H1 (cell line): ENCODE measurements around the gene PRPF6. TPM values are rescaled to one million over a fixed set of nuclear protein-coding genes. Genes with fewer than 3 reads are reported as not detected.

Experiments used
- CTCF ChIA-PET: fragments of 300-600 bp; sonication (Branson Sonifier 250); formaldehyde crosslinking; loops from one replicate; lab custom pipeline; 2021; ENCODE audit not compliant: partially characterized antibody; lab: Charles Lee
- POLR2A ChIA-PET: fragments of 300-600 bp; sonication (Branson Sonifier 250); formaldehyde crosslinking; loops from one replicate; lab custom pipeline; 2021; ENCODE audit warnings: inconsistent platforms; ENCODE audit not compliant: partially characterized antibody; lab: Charles Lee
- DNase-seq, 2 experiments: peaks; one replicate each; pipeline versions ENCODE4 v3.0.0 to v3.0.0-alpha.2; 2010 to 2022; ENCODE audit warnings: low spot score in 2 of 2, low read depth in 1 of 2, mixed read lengths in 1 of 2
- FAIRE-seq: peaks from 2 replicates; lab custom pipeline; 2011; peaks lifted over from hg19 to GRCh38; lab: Jason Lieb, UNC
- H2AFZ ChIP-seq: 2 replicates; pipeline ENCODE4 v1.8.1; 2012; ENCODE audit warnings: low read length, inconsistent platforms
- H2AK5ac ChIP-seq: 2 replicates; pipeline ENCODE4 v1.6.1; 2013; ENCODE audit warnings: low read depth, low read length
- H2BK120ac ChIP-seq: replicated peaks from 2 replicates; pipeline ENCODE3; 2013; ENCODE audit warnings: low read depth, low read length, inconsistent platforms
- H2BK12ac ChIP-seq: 2 replicates; pipeline ENCODE4 v1.6.1; 2013; ENCODE audit warnings: low read depth, low read length
- H2BK15ac ChIP-seq: 2 replicates; pipeline ENCODE4 v1.6.1; 2013; ENCODE audit warnings: low read length
- H2BK20ac ChIP-seq: 2 replicates; pipeline ENCODE4 v1.6.1; 2013; ENCODE audit warnings: low read length
- H2BK5ac ChIP-seq: 2 replicates; pipeline ENCODE4 v1.6.1; 2013; ENCODE audit warnings: low read depth, low read length
- H3K14ac ChIP-seq: 2 replicates; pipeline ENCODE4 v1.6.1; 2013; ENCODE audit warnings: inconsistent platforms; ENCODE audit not compliant: insufficient read length
- H3K18ac ChIP-seq: 2 replicates; pipeline ENCODE4 v1.6.1; 2013; ENCODE audit warnings: low read length; ENCODE audit errors: extremely low read depth
- H3K23ac ChIP-seq: 2 replicates; pipeline ENCODE4 v1.6.1; 2013; ENCODE audit warnings: inconsistent platforms; ENCODE audit not compliant: insufficient read length
- H3K23me2 ChIP-seq: 2 replicates; pipeline ENCODE4 v1.6.1; 2013; ENCODE audit warnings: low read depth, low read length
- H3K27ac ChIP-seq: 2 replicates; pipeline ENCODE4 v1.6.1; 2011; ENCODE audit warnings: low read depth, low read length, inconsistent platforms
- H3K27me3 ChIP-seq, 4 experiments: replicated peaks in 1 of 4; 1 replicate in 1 of 4; 2 replicates in 3 of 4; pipeline versions ENCODE4 v1.6.1 to v1.8.1; 2011 to 2013; ENCODE audit warnings: low read length in 3 of 4, mild to moderate bottlenecking in 3 of 4, inconsistent platforms in 2 of 4, mixed read lengths in 2 of 4, moderate library complexity in 1 of 4; ENCODE audit not compliant: control insufficient read depth in 3 of 4, insufficient read depth in 3 of 4; ENCODE audit errors: extremely low read depth in 1 of 4
- H3K36me3 ChIP-seq, 4 experiments: 2 replicates each; pipeline versions ENCODE4 v1.6.1 to v1.8.1; 2011 to 2013; ENCODE audit warnings: mild to moderate bottlenecking in 4 of 4, low read length in 3 of 4, moderate library complexity in 2 of 4, control low read depth in 1 of 4, inconsistent platforms in 1 of 4; ENCODE audit not compliant: insufficient read depth in 4 of 4, control insufficient read depth in 2 of 4
- H3K4ac ChIP-seq: replicated peaks from 2 replicates; pipeline ENCODE3; 2013; ENCODE audit warnings: low read length, low read depth, mixed read lengths, inconsistent platforms; ENCODE audit not compliant: insufficient read length
- H3K4me1 ChIP-seq, 4 experiments: replicated peaks in 1 of 4; 1 replicate in 1 of 4; 2 replicates in 3 of 4; pipeline versions ENCODE4 v1.6.1 to v1.8.1; 2011 to 2013; ENCODE audit warnings: low read length in 3 of 4, inconsistent platforms in 2 of 4, mixed read lengths in 1 of 4; ENCODE audit not compliant: insufficient read depth in 4 of 4, control insufficient read depth in 3 of 4
- H3K4me2 ChIP-seq, 2 experiments: 2 replicates each; pipeline versions ENCODE4 v1.6.1 to v1.8.1; 2011 to 2013; ENCODE audit warnings: low read depth in 2 of 2, low read length in 2 of 2, control low read depth in 1 of 2, inconsistent platforms in 1 of 2, mild to moderate bottlenecking in 1 of 2; ENCODE audit not compliant: insufficient read depth in 1 of 2
- H3K4me3 ChIP-seq, 4 experiments: fragments of 200-600, 300-600 bp in 1 of 4; sonication (generic), shearing (Covaris generic), sonication (Bioruptor Twin) in 1 of 4; 2 replicates each; pipeline versions ENCODE4 v1.5.1 to v1.8.1; 2011 to 2016; ENCODE audit warnings: low read length in 4 of 4, low read depth in 3 of 4, control low read depth in 2 of 4, inconsistent platforms in 2 of 4, mild to moderate bottlenecking in 2 of 4, mixed read lengths in 1 of 4, moderate library complexity in 1 of 4; ENCODE audit not compliant: insufficient read depth in 2 of 4; ENCODE audit errors: extremely low read depth in 1 of 4
- H3K56ac ChIP-seq: replicated peaks from 2 replicates; pipeline ENCODE3; 2013; ENCODE audit warnings: low read depth, mild to moderate bottlenecking, mixed read lengths, low read length, inconsistent platforms; ENCODE audit not compliant: insufficient read length
- H3K79me1 ChIP-seq: 2 replicates; pipeline ENCODE4 v1.6.1; 2013; ENCODE audit warnings: low read depth, low read length, control low read depth
- H3K79me2 ChIP-seq, 2 experiments: 2 replicates each; pipeline versions ENCODE4 v1.6.1 to v1.8.1; 2012 to 2013; ENCODE audit warnings: low read length in 2 of 2, mild to moderate bottlenecking in 2 of 2, inconsistent platforms in 1 of 2; ENCODE audit not compliant: insufficient read depth in 2 of 2, control insufficient read depth in 1 of 2
- H3K9ac ChIP-seq, 4 experiments: replicated peaks in 1 of 4; 1 replicate in 1 of 4; 2 replicates in 3 of 4; pipeline versions ENCODE4 v1.6.1 to v1.8.1; 2011 to 2013; ENCODE audit warnings: low read depth in 3 of 4, low read length in 3 of 4, control low read depth in 2 of 4, mild to moderate bottlenecking in 2 of 4, moderate library complexity in 2 of 4, inconsistent platforms in 1 of 4; ENCODE audit errors: extremely low read depth in 1 of 4
- H3K9me3 ChIP-seq, 2 experiments: 2 replicates each; pipeline versions ENCODE4 v1.6.1 to v1.8.1; 2012 to 2013; ENCODE audit warnings: mild to moderate bottlenecking in 2 of 2, moderate library complexity in 2 of 2, control low read depth in 1 of 2, inconsistent platforms in 1 of 2, low read depth in 1 of 2, low read length in 1 of 2, mixed read lengths in 1 of 2; ENCODE audit not compliant: insufficient read depth in 2 of 2
- H4K20me1 ChIP-seq, 2 experiments: replicated peaks in 1 of 2; 2 replicates each; pipeline versions ENCODE3 to v1.8.1; 2011 to 2013; ENCODE audit warnings: inconsistent platforms in 2 of 2, low read length in 2 of 2, mild to moderate bottlenecking in 1 of 2; ENCODE audit not compliant: insufficient read depth in 2 of 2, control insufficient read depth in 1 of 2
- H4K5ac ChIP-seq: 2 replicates; pipeline ENCODE4 v1.6.1; 2013; ENCODE audit warnings: low read length, low read depth, mixed read lengths, inconsistent platforms; ENCODE audit not compliant: insufficient read length
- H4K8ac ChIP-seq: 2 replicates; pipeline ENCODE4 v1.8.0; 2013; ENCODE audit warnings: mild to moderate bottlenecking, moderate library complexity, low read length, inconsistent platforms; ENCODE audit not compliant: insufficient read depth; ENCODE audit errors: extremely low read depth
- H4K91ac ChIP-seq: replicated peaks from 2 replicates; pipeline ENCODE3; 2013; ENCODE audit warnings: low read length, mixed read lengths, inconsistent platforms; ENCODE audit not compliant: insufficient read length
- BCL11A ChIP-seq, 2 experiments: IDR thresholded peaks; one replicate each; pipeline ENCODE4 v1.6.1; 2011; ENCODE audit warnings: low read depth in 2 of 2, low read length in 2 of 2, mild to moderate bottlenecking in 2 of 2
- GABPA ChIP-seq: IDR thresholded peaks from 2 replicates; pipeline ENCODE4 v1.6.1; 2011; ENCODE audit warnings: mild to moderate bottlenecking, low read length, moderate library complexity, borderline replicate concordance; ENCODE audit not compliant: insufficient read depth
- HDAC6 ChIP-seq: IDR thresholded peaks from one replicate; pipeline ENCODE4 v1.7.1; 2012; ENCODE audit warnings: low read depth, mild to moderate bottlenecking, inconsistent platforms, low read length, moderate library complexity
- JUND ChIP-seq: IDR thresholded peaks from 2 replicates; pipeline ENCODE4 v1.6.1; 2011; ENCODE audit warnings: mild to moderate bottlenecking, improper control_type of control experiment, low read length
- KDM1A ChIP-seq: fragments of 200-600, 300-600 bp; sonication (generic); IDR thresholded peaks from 2 replicates; pipeline ENCODE4 v1.7.1; 2016; ENCODE audit warnings: mild to moderate bottlenecking, low read length, borderline replicate concordance
- POLR2A ChIP-seq, 2 experiments: IDR thresholded peaks; 1 replicate in 1 of 2; 2 replicates in 1 of 2; pipeline ENCODE4 v1.6.1; 2011; ENCODE audit warnings: low read depth in 2 of 2, low read length in 2 of 2, mild to moderate bottlenecking in 2 of 2; ENCODE audit errors: control extremely low read depth in 1 of 2
- SAP30 ChIP-seq: fragments of 300-600 bp; sonication (generic); IDR thresholded peaks from 2 replicates; pipeline ENCODE4 v1.7.1; 2012; ENCODE audit warnings: low read length, moderate library complexity, mild to moderate bottlenecking, inconsistent platforms; ENCODE audit not compliant: insufficient read depth, insufficient replicate concordance
- SIX5 ChIP-seq: IDR thresholded peaks from 2 replicates; pipeline ENCODE4 v1.6.1; 2011; ENCODE audit warnings: mild to moderate bottlenecking, low read depth, low read length
- SP4 ChIP-seq: IDR thresholded peaks from 2 replicates; pipeline ENCODE4 v1.6.1; 2012; ENCODE audit warnings: low read length, inconsistent platforms
- TAF1 ChIP-seq: IDR thresholded peaks from 2 replicates; pipeline ENCODE4 v1.6.1; 2011; ENCODE audit warnings: mild to moderate bottlenecking, low read depth, low read length
- TAF7 ChIP-seq: optimal IDR thresholded peaks from 2 replicates; pipeline ENCODE3; 2011; ENCODE audit warnings: low read depth, mild to moderate bottlenecking, inconsistent platforms, low read length, moderate library complexity, borderline replicate concordance
- TEAD4 ChIP-seq: IDR thresholded peaks from 2 replicates; pipeline ENCODE4 v1.6.1; 2012; ENCODE audit warnings: low read depth, low read length, inconsistent platforms, mixed read lengths
- WGBS, 2 experiments: shearing (Covaris generic) in 1 of 2; methylation state at CpG; one replicate each; pipeline versions ENCODE4 v1.1.6 to v1.1.7; 2013 to 2015; ENCODE audit warnings: low lambda C conversion rate in 2 of 2, mixed read lengths in 2 of 2, inconsistent platforms in 1 of 2, low coverage in 1 of 2, missing lambda C conversion rate in 1 of 2; ENCODE audit not compliant: insufficient replicate concordance in 2 of 2, insufficient coverage in 1 of 2, insufficient read length in 1 of 2; ENCODE audit errors: extremely low coverage in 1 of 2, missing lambda C conversion rate in 1 of 2; 5-methylcytosine and 5-hydroxymethylcytosine counted together
- polyA plus RNA-seq, 7 experiments: library from polyadenylated mRNA; depleted of rRNA in 3 of 7; stranded (reverse) in 5 of 7; unstranded in 2 of 7; fragments of >200 nt in 5 of 7; fragments of 200-250 nt in 2 of 7; gene quantifications; 1 replicate in 5 of 7; 2 replicates in 1 of 7; 4 replicates in 1 of 7; pipeline versions ENCODE4 v1.2.1 to v1.2.3, GENCODE V29; 2011 to 2013; ENCODE audit warnings: missing spikeins in 2 of 7, mixed read lengths in 2 of 7
- total RNA-seq: library from RNA; stranded (reverse); fragmentation: NEBNext Ultra II Directional; extraction: Animal tissue kit (Norgen Biotek cat#: 25700); gene quantifications from 2 replicates; pipeline ENCODE4 v1.2.1, GENCODE V29; 2021
- TF ChIP-seq, protein P1 (sequence below), 3 experiments: IDR thresholded peaks; 1 replicate in 2 of 3; 2 replicates in 1 of 3; pipeline versions ENCODE4 v1.5.1 to v1.6.1; 2011; ENCODE audit warnings: low read length in 3 of 3, mild to moderate bottlenecking in 3 of 3, inconsistent platforms in 2 of 3, low read depth in 1 of 3, moderate library complexity in 1 of 3; ENCODE audit not compliant: insufficient read depth in 1 of 3; ENCODE audit errors: control extremely low read depth in 1 of 3

Gene PRPF6
- total and polyA plus RNA-seq, 2 of the 8 experiments (the other 6 are each of a cell fraction or from before 2014, with no cell fraction given), result 27.9 to 76.9 TPM

DNA sequence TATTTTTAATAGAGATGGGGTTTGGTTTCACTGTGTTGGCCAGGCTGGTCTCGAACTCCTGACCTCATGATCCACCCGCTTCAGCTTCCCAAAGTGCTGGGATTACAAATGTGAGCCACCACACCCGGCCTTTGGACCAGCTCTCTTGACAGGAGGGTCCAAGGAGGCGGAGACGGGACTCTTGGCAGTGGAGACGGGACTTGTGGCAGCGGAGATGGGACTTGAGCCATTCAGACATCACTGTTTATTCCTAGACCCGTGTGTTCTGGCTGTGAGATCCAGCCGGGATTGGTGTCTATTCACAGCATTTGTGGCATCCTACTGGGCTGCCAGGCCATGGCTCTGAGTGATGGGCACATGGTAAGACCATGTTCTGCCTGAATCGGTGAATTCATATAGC, 25.6 kb downstream of the PRPF6 start:
- Histone ChIP-seq H3K9me3 (no peaks in the 10 kb centered on the region), H4K8ac (no peak overlapping the region), H3K14ac (no peak overlapping the region), H4K20me1 (peaks cover 10 to 11% of the 10 kb centered on the region in 2 experiments), H2BK5ac (no peak overlapping the region), H3K9ac (no peak overlapping the region), H4K91ac (no peak overlapping the region), H2AK5ac (no peak overlapping the region), H3K4me1 (no peaks in the 10 kb centered on the region), H3K18ac (no peak overlapping the region), H3K4me2 (no peak overlapping the region), H3K36me3 (peaks cover 11 to 53% (median 26%) of the 10 kb centered on the region in 4 experiments; a peak in 7 of 8 replicates), H2BK20ac (no peak overlapping the region), H3K56ac (no peak overlapping the region), H3K23ac (no peak overlapping the region), H2BK15ac (no peak overlapping the region), H3K79me2 (peaks cover 0 to 5% of the 10 kb centered on the region in 2 experiments; a peak in 2 of 4 replicates), H3K79me1 (peaks cover 7% of the 10 kb centered on the region), H3K4ac (no peak overlapping the region), H2BK12ac (no peak overlapping the region), H3K27ac (no peak overlapping the region), H3K4me3 (no peak overlapping the region), H2BK120ac (no peak overlapping the region), H3K23me2 (no peaks in the 10 kb centered on the region), H4K5ac (no peak overlapping the region), H3K27me3 (no peaks in the 10 kb centered on the region), H2AFZ (no peak overlapping the region)
- ChIA-PET CTCF (interaction anchor here (0.6 to 2.0 kb wide), 5 partner anchors 12 to 139 kb away, joined by 3 to 6 read pairs (median 4); no protein-coding TSS in a partner anchor), POLR2A (no interaction called here)
- WGBS, 2 experiments, result 90% methylated on average over 10 of the region's 10 CpGs; no CpG with 5 or more reads in 1 of the 2 experiments
- FAIRE-seq (no peak), DNase-seq (no peak)
- TF ChIP-seq HDAC6 (no peak), SAP30 (no peak), KDM1A (no peak), JUND (no peak), TAF7 (no peak), TAF1 (no peak), SIX5 (no peak), GABPA (no peak), SP4 (no peak), TEAD4 (no peak), POLR2A (IDR thresholded peaks at IDR 0.05; ENCODE audit: control extremely low read depth in 1 of 2, low read depth in 2 of 2, low read length in 2 of 2) (no peak), BCL11A (IDR thresholded peaks at IDR 0.05; ENCODE audit: low read depth in 2 of 2, low read length in 2 of 2) (no peak)
- TF ChIP-seq, protein P1, sequence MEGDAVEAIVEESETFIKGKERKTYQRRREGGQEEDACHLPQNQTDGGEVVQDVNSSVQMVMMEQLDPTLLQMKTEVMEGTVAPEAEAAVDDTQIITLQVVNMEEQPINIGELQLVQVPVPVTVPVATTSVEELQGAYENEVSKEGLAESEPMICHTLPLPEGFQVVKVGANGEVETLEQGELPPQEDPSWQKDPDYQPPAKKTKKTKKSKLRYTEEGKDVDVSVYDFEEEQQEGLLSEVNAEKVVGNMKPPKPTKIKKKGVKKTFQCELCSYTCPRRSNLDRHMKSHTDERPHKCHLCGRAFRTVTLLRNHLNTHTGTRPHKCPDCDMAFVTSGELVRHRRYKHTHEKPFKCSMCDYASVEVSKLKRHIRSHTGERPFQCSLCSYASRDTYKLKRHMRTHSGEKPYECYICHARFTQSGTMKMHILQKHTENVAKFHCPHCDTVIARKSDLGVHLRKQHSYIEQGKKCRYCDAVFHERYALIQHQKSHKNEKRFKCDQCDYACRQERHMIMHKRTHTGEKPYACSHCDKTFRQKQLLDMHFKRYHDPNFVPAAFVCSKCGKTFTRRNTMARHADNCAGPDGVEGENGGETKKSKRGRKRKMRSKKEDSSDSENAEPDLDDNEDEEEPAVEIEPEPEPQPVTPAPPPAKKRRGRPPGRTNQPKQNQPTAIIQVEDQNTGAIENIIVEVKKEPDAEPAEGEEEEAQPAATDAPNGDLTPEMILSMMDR (IDR thresholded peaks at IDR 0.05; ENCODE audit: control extremely low read depth in 1 of 3, insufficient read depth in 1 of 3, low read depth in 1 of 3, low read length in 3 of 3), result no peak
